GM18517 (cell line): ENCODE results near the gene BAD.
A peak's percentile ranks its signal among the peaks of the same experiment; 100 is the strongest.

Experiments
- ATAC-seq: cut with Tn5 transposase; IDR thresholded peaks from one replicate; pipeline ENCODE4 v1.9.1; 2021; ENCODE audit warnings: mild to moderate bottlenecking, moderate library complexity; ENCODE audit not compliant: unreplicated experiment

Gene BAD

GRCh38 chr11:64297699-64298358, 13.4 kb upstream of the BAD start:
- ATAC-seq = no peak

- ATAC-seq = no peak
These were observed 12.6 kb upstream of the BAD start for GRCh38 chr11:64296830-64297698.

- ATAC-seq = no peak
These were observed 11.8 kb upstream of the BAD start for GRCh38 chr11:64296236-64296635.

DNA sequence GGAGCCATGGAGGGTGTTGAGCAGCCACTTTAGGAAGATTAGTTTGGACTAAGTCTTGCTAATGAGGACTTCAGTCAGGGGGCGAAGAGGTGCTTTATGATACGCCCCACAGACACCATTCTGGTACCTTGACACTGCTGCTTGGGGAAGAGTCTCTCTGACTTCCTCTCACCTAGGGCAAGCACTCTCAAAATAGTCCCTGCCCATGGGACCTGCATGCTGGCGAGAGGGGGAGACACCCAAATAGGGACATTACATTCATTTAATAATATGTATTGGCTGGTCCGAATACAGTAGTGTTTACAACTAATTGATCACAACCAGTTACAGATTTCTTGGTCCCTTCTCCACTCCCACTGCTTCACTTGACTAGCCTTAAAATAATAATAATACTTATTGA, 11.3 kb upstream of the BAD start:
- ATAC-seq = no peak

- no peak for ATAC-seq
These were observed 10.3 kb upstream of the BAD start for GRCh38 chr11:64294774-64295173.

DNA sequence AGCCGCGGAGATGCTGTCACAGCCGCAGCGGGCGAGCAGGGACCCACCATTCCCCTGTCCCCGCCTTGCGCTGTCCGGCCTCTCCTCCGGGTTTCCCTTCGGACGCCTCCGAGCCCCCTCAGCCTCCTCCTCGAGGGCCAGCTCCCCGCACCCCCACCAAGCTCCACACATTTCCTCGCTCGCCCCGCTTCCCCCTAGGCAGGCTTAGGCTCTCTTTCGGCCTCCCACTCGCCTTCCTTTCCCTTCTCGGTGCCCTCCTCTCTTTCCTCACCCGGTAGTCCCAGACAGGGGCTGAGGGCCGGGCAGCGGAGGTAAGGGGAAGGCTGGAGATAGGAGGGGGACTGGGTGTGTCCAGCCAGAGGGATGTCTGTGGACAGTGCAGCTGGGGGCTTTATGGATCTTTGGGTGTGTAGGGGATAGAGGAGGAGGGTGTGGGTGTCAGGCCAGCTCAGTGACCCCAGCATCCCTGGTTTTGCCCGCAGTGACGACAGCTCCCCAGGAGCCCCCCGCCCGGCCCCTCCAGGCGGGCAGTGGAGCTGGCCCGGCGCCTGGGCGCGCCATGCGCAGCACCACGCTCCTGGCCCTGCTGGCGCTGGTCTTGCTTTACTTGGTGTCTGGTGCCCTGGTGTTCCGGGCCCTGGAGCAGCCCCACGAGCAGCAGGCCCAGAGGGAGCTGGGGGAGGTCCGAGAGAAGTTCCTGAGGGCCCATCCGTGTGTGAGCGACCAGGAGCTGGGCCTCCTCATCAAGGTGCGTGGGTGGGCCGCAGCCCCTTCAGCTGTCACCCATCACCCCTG, 8.2 kb upstream of the BAD start:
- ATAC-seq = no peak

DNA sequence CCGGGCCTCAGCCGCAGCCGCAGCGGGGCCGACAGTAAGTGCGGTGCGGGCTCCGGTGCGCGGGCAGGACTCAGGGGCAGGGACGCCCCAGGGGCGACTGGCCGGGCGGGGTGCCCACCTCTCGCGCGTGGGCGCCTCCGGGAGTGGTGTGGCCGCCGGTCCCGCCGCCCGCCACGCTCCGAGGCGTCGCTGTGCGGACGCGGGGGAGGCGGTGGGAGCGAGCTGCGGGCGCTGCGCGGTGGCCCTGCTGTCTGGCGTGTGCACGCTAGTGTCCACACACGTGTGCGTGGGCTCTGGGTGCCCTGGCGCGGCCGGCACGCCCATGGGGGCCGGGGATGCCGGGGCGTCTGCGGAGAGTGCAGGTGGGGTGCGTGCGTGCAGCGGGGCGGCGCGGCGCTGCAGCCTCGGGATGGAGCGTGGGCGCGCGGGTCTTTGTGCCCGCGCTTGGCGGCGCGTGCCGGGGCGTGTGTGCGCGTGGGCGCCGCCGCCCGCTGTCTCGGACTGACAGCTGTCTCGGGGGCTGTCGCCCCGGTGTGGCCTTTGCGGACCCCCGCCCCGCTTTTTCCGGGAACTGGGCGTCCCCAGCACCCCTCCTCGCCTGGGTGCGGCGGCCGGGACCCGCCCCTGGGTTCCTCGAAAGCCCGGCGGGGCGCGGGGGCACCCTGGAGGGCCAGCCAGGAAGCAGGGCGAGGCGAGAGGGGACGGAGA, 7.4 kb upstream of the BAD start:
- no peak for ATAC-seq

DNA sequence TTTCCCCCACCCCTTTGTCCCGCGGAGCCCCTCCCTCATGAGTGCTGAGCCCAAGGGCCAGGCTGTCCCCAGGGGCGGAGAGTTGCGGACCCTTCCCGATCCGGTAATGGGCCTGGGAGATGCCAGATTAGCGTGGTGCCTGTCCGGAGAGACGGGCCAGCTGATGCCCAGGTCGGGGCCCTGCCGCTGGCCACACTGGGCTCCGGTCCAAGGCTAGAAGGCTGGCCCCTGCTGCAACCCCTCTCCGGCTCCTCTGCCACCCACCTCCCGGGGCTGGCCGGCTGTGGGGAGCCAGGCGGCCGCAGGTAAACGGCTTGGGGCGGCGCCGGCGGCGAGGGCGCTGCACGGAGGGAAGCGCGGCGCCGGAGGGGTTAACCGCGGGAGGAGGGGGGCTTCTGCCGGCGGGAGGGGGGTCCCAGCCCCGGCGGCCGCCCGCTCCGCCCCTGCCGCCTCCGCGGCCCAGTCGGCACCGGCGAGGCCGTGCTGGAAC, 6.8 kb upstream of the BAD start, which contains the start of gene KCNK4:
Gene KCNK4, plus strand, starts transcription at position 41 of the 490 bp plus-strand sequence. CDS start 1,717 bp downstream, outside the sequence.
- ATAC-seq = no peak

GRCh38 chr11:64290352-64291261, 6.1 kb upstream of the BAD start:
- no peak for ATAC-seq

DNA sequence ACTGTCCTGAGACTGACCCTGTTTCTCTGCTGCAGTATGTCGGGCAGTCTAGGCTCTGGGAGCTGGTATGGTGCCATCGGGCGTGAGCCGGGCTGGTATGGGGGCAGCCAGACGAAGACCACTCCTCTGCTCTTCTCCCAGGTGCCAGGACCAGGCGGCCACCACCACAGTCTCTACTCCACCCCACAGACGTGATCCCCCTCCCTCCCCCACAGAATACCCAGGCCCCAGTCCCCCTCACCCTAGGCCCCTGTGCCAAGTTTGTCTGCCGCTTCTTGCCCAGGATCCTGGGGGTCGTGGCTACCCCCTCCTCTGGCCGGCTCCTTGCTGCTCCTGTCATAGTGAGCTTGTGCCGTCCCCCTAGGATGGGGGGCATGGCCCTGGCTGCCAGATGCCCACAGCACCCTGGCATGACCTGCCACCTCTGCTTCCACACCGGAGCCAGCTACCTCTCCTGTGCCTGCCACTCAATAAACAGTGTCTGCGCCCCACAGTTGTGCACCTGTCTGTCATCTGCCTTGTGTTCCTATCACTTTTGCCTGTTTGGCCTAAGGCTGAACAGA, 4.6 kb upstream of the BAD start:
- no peak for ATAC-seq

DNA sequence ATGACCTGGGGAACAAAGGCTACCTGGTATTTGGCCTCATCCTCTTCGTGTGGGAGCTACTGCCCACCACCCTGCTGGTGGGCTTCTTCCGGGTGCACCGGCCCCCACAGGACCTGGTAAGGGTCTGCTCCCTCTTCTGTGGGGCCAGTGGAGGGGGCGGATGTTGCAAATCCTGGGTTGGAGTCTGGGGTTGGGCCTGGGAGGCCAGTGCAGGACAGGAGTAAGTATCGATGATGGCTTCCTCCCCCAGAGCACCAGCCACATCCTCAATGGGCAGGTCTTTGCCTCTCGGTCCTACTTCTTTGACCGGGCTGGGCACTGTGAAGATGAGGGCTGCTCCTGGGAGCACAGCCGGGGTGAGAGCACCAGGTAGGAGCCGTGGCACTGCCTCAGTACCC, 3.9 kb upstream of the BAD start:
- ATAC-seq = no peak

DNA sequence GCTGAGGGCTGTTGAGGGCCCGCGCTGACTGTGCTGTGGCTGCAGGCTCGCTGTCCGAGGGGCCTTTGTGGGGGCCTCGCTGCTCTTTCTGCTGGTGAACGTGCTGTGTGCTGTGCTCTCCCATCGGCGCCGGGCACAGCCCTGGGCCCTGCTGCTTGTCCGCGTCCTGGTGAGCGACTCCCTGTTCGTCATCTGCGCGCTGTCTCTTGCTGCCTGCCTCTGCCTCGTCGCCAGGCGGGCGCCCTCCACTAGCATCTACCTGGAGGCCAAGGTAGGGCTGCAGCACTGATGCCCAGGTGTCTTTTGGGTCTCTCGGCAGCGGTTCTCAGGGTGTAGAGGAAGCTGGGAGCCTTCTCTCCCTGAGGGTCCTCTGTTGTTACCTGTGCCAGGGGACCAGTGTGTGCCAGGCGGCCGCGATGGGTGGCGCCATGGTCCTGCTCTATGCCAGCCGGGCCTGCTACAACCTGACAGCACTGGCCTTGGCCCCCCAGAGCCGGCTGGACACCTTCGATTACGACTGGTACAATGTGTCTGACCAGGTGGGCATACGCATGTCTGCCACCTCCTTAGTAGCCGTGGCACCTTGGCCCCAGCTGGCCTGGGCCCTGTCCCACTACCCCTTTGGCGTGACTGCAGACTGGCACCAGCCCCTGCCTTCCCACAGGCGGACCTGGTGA, 3.3 kb upstream of the BAD start:
- ATAC-seq = no peak

GRCh38 chr11:64286801-64287159, 2.3 kb upstream of the BAD start:
- ATAC-seq = no peak

DNA sequence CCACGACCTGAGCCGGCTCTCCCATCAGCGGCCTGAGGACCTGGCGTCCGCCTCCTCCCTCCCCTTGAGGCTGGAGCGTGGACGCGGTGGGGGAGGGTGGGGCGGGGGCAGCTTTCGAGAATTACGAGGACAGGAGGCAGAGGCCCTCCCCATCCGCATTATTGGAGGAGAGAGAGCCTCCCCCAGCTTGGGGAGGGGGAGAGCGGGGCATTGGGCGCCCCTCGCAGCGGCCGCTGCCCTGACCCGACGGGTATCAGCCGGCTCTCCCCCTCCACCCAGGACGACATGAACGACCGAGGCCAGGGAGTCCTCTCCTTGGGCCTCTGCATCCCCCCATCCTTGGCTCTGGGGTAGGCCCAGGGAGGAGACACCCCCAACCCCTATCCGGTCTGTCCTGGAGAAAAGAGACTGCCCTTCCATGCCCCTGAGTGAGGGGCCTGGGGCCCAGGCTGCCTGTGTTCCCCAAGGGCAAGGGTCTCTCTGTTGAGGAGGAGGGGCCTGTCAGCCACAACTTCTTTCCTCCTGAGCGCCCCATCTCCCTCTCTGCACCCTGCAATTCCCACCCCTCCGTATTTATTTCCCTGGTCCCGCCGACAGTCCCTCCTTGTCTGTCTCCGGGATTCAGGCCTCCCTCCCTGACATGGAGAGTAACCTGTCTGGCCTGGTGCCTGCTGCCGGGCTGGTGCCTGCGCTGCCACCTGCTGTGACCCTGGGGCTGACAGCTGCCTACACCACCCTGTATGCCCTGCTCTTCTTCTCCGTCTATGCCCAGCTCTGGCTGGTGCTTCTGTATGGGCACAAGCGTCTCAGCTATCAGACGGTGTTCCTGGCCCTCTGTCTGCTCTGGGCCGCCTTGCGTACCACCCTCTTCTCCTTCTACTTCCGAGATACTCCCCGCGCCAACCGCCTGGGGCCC, 1.7 kb upstream of the BAD start:
- ATAC-seq = no peak

GRCh38 chr11:64284962-64285884, 758 bp upstream of the BAD start, which contains the start of gene GPR137:
GPR137 (plus strand) TSS chr11:64285848; CDS start chr11:64286525, 677 bp downstream.
- ATAC-seq = peak; percentile 64

DNA sequence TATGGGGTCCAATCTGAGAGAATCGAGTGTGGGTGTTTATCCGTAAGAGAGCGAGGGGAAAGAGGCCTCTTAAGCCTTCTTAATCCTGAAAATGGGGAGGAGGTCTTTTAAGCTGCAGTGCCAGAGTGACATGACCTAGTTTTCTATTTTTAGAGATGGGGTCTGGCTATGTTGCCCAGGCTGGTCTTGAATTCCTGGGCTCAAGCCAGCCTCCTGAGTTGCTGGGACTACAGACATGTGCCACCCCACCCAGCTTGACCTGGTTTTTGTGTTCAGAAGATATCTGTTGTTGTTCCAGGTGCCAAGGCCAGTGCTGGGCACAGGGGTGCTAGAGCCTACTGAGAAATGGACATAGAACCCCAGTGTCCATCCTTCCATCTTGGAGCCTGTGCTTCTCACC, 1.4 kb downstream of the BAD start:
- ATAC-seq = no peak
